ENCODE data around the gene SLAMF9.

SLAMF9 gene

GRCh38 chr1:159921700-159922504 is 32.1 kb downstream of the SLAMF9 start:
- peak overlapping the region; percentile 87 for H3K4me3 ChIP-seq
- DNase-seq (ENCODE audit: low spot score): no peak
- peak overlapping the region; percentile 95 to 100 for H3K27ac ChIP-seq
- TF ChIP-seq CTCF (IDR thresholded peaks at IDR 0.05): no peak

GRCh38 chr1:159921251-159921650 is 32.8 kb downstream of the SLAMF9 start:
- peak overlapping the region; percentile 95 to 100 for H3K27ac ChIP-seq
- peak overlapping the region; percentile 87 for H3K4me3 ChIP-seq
- TF ChIP-seq CTCF (IDR thresholded peaks at IDR 0.05): no peak
- no peak for DNase-seq (ENCODE audit: low spot score)

GRCh38 chr1:159920651-159921050 is 33.4 kb downstream of the SLAMF9 start:
- Histone ChIP-seq H3K27ac (peak overlapping the region; percentile 95 to 100), H3K4me3 (peak overlapping the region; percentile 21)
- DNase-seq (ENCODE audit: low spot score): no peak
- no peak for TF ChIP-seq CTCF (IDR thresholded peaks at IDR 0.05)

- no peak for TF ChIP-seq CTCF (IDR thresholded peaks at IDR 0.05)
- Histone ChIP-seq H3K4me3 (peak overlapping the region; percentile 21), H3K27ac (peak overlapping the region in 1 of 2 donors; percentile 13)
- no peak for DNase-seq (ENCODE audit: low spot score)
Measured at GRCh38 chr1:159920202-159920601, 33.8 kb downstream of the SLAMF9 start.

- no peak for TF ChIP-seq CTCF (IDR thresholded peaks at IDR 0.05)
- DNase-seq (ENCODE audit: low spot score): no peak
- Histone ChIP-seq H3K27ac (peak overlapping the region in 1 of 2 donors; percentile 13), H3K4me3 (no peak overlapping the region)
Measured at GRCh38 chr1:159919236-159919865, 34.7 kb downstream of the SLAMF9 start.

GRCh38 chr1:159918352-159919200 is 35.5 kb downstream of the SLAMF9 start:
- no peak for TF ChIP-seq CTCF (IDR thresholded peaks at IDR 0.05)
- no peak for DNase-seq (ENCODE audit: low spot score)
- H3K27ac ChIP-seq: peak overlapping the region in 1 of 2 donors; percentile 34
- H3K4me3 ChIP-seq: no peak overlapping the region

All from coronary artery (tissue), 2 donors.